GM12878 (cell line): ENCODE results near the gene HSP90AA1. TPM values are rescaled to one million over a fixed set of nuclear protein-coding genes. Genes with fewer than 3 reads are reported as not detected.

Experiments used
- BACH1 ChIP-seq: fragments of 450-650 bp; IDR thresholded peaks from 2 replicates; pipeline ENCODE4 v1.6.1; 2017; ENCODE audit warnings: mild to moderate bottlenecking, borderline replicate concordance
- CEBPZ ChIP-seq: fragments of 150-350 bp; IDR thresholded peaks from 2 replicates; pipeline ENCODE4 v1.6.1; 2016; ENCODE audit warnings: low read depth, low read length
- FOS ChIP-seq: IDR thresholded peaks from 3 replicates; pipeline ENCODE4 v1.6.1; 2011; ENCODE audit warnings: borderline replicate concordance; ENCODE audit not compliant: insufficient read length; ENCODE audit errors: extremely low read depth
- HDGF ChIP-seq: fragments of 450-650 bp; IDR thresholded peaks from 2 replicates; pipeline ENCODE4 v1.6.1; 2016; ENCODE audit warnings: antibody characterized with exemption
- JUND ChIP-seq: IDR thresholded peaks from 2 replicates; pipeline ENCODE4 v1.6.1; 2012; ENCODE audit warnings: low read depth, mild to moderate bottlenecking, low read length, improper control_type of control experiment, moderate library complexity
- SKIL ChIP-seq: fragments of 450-650 bp; IDR thresholded peaks from 2 replicates; pipeline ENCODE4 v1.6.1; 2017; ENCODE audit warnings: mild to moderate bottlenecking, low read depth, inconsistent platforms; ENCODE audit not compliant: poor library complexity, severe bottlenecking
- polyA plus RNA-seq, 11 experiments: library from polyadenylated mRNA; depleted of rRNA in 4 of 11; unstranded in 6 of 11; stranded (reverse) in 5 of 11; fragments of >200 nt; fragmentation: Nextera tagmentation in 4 of 11; fragmentation: Illumina TruSeq in 1 of 11; extraction: Ambion mirVana in 4 of 11; extraction: Trizol in 1 of 11; gene quantifications; 1 replicate in 1 of 11; 2 replicates in 10 of 11; pipeline versions ENCODE4 v1.2.1 to v1.2.3, GENCODE V29; 2011 to 2016; ENCODE audit warnings: inconsistent platforms in 2 of 11, missing spikeins in 2 of 11, low read depth in 1 of 11
- total RNA-seq, 4 experiments: library from RNA; depleted of rRNA in 3 of 4; stranded (reverse); fragments of >200 nt in 3 of 4; fragmentation: Illumina TruSeq in 1 of 4; extraction: Trizol in 1 of 4; gene quantifications; 2 replicates each; pipeline versions ENCODE4 v1.2.1 to v1.2.3, GENCODE V29; 2013 to 2021

Gene HSP90AA1
- total and polyA plus RNA-seq, 10 of the 15 experiments (the other 5 are each of a cell fraction or from before 2014, with no cell fraction given): 262 to 1,315 (median 635) TPM

- no peak for TF ChIP-seq BACH1
- TF ChIP-seq HDGF: no peak
- no peak for TF ChIP-seq JUND
- no peak for TF ChIP-seq FOS
- no peak for TF ChIP-seq CEBPZ
- TF ChIP-seq SKIL: no peak
- TF ChIP-seq, all 136 proteins: peak for 5
These were observed 15.4 kb downstream of the HSP90AA1 start (continued) for GRCh38 chr14:102071283-102071998.
